Hepatocyte (in vitro differentiated cells): ENCODE data around the gene GAGE10.
"Not testable (repeated sequence)": the region's sequence is repeated elsewhere in the genome, so short reads cannot be mapped to it uniquely, and the experiment has no call there.

Experiments
- EZH2 ChIP-seq: fragments of 200-600 bp; sonication (generic); IDR thresholded peaks from 2 replicates; pipeline ENCODE4 v1.6.1; 2016; ENCODE audit warnings: antibody characterized with exemption, mild to moderate bottlenecking, borderline replicate concordance
- TF ChIP-seq, protein P1 (sequence below): fragments of 200-600 bp; sonication (generic); IDR thresholded peaks from 2 replicates; pipeline ENCODE4 v1.5.1; 2016; ENCODE audit warnings: antibody characterized with exemption, mild to moderate bottlenecking; ENCODE audit not compliant: poor library complexity

DNA sequence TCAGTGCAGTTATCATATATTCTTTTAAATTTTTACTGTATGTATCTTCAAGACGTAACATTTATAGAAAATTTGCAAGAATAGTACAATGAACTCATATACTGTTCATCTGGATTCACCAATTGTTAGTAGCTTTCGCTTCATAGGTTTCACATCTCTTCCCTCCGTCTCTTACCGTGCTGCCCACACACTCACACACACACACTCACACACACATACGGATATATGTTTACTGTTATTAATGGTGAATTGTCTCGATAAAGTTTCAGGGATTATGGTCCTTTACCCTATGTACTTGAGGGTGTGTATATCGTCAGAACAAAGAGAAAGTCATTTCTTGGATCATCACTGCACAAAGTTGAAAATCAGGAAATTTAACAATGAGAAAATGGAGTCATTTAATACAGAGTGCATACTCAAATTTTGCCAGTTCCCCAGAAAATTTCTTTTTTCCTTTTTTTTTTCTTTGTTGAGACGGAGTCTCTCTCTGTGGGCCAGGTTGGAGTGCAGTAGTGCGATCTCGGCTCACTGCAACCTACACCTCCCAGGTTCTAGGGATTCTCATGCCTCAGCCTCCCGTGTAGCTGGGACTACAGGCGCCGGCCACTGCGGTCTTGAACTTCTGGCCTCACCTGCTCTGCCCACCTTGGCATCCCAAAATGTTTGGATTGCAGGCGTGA, 41.2 kb downstream of the GAGE10 start:
- not testable (repeated sequence) for TF ChIP-seq EZH2
- TF ChIP-seq, protein P1, sequence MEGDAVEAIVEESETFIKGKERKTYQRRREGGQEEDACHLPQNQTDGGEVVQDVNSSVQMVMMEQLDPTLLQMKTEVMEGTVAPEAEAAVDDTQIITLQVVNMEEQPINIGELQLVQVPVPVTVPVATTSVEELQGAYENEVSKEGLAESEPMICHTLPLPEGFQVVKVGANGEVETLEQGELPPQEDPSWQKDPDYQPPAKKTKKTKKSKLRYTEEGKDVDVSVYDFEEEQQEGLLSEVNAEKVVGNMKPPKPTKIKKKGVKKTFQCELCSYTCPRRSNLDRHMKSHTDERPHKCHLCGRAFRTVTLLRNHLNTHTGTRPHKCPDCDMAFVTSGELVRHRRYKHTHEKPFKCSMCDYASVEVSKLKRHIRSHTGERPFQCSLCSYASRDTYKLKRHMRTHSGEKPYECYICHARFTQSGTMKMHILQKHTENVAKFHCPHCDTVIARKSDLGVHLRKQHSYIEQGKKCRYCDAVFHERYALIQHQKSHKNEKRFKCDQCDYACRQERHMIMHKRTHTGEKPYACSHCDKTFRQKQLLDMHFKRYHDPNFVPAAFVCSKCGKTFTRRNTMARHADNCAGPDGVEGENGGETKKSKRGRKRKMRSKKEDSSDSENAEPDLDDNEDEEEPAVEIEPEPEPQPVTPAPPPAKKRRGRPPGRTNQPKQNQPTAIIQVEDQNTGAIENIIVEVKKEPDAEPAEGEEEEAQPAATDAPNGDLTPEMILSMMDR = not testable (repeated sequence)
